HG03039 (cell line): ENCODE measurements around the gene ABHD2.
A peak's percentile ranks its signal among the peaks of the same experiment; 100 is the strongest.
"Not testable (repeated sequence)": the region's sequence is repeated elsewhere in the genome, so short reads cannot be mapped to it uniquely, and the experiment has no call there.

Source experiments
- ATAC-seq: cut with Tn5 transposase; IDR thresholded peaks from one replicate; pipeline ENCODE4 v1.9.1; 2021; ENCODE audit warnings: mild to moderate bottlenecking, moderate library complexity; ENCODE audit not compliant: unreplicated experiment

ABHD2 gene, protein sequence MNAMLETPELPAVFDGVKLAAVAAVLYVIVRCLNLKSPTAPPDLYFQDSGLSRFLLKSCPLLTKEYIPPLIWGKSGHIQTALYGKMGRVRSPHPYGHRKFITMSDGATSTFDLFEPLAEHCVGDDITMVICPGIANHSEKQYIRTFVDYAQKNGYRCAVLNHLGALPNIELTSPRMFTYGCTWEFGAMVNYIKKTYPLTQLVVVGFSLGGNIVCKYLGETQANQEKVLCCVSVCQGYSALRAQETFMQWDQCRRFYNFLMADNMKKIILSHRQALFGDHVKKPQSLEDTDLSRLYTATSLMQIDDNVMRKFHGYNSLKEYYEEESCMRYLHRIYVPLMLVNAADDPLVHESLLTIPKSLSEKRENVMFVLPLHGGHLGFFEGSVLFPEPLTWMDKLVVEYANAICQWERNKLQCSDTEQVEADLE

DNA sequence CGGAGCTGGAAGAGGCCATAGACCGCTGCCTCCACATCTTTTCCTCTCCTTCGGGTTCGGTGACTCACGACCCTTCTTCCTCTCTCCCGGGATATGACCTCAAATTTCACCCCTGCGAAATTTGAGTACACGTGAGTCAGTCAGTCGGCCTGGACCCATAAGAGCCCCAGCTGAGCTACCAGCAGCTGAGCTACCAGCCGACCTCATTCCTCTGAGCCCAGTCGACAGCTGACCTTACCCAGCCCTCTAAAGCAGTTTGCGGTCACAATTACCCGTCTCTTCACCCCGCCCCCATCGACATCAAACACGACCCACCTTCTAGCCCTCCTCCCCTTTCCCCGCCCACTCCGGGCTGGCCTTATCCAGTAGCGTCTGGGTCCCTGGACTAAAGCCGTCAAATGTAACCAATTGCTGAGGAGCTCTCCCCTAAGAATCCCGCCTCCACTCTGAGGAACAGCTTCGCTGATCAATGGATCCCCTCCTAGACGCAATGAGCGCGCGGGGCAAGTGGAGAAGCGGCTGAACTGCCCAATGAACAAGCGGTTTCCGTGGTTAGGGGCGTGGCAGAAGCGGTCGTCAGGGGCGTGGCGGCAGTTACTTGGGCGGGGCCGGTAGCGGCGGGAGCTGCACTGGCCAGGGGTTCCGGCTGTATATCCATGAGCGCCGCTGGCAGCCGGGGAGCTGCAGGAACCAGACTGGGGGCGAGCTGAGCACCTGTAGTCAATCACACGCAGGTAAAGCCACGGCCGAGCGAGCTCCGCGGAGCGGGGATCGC is at the start of gene ABHD2:
TSS of gene ABHD2 (plus strand) at position 627 of the 775 bp plus-strand sequence. CDS start 27,872 bp downstream, outside the sequence.
- peak; percentile 94 for ATAC-seq

DNA sequence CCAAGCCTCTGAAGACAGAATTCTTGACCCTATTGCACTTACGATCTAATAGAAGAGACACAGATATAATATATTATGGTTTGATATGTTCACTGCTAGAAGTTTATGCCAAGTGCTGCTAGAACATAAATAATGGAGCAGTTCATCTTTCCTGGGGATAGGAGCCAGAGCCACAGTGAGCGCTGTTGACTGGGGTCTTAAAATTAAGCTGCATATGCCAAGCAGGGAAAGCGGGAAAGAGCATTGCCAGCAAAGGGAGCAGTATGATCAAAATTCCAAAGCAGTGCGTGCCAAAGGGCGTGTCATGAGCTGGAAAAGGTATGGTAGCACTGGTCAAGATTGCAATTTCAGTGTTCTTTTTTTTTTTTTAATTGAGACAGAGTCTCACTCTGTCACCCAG is 49.1 kb upstream of the ABHD2 start:
- ATAC-seq: no peak

DNA sequence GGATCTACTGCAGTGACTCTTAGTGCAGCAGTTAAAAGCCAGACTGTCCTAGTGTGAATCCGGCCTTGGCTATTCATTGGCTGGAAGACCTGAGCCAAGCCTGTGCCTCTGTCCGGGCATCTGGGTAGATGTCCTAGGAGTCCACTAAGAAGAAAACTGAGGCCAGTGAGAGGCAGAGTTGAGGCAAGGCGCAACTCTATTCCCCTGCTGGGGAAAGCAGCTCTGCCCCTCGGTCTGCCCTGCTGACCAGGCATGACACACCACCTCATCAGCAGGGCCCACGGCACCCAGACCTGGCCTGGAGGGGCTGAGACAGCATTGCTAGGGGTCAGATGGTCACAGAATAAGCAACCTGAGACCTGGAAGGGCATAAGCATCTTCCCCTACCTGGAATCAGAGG is 46.7 kb upstream of the ABHD2 start:
- no peak for ATAC-seq

DNA sequence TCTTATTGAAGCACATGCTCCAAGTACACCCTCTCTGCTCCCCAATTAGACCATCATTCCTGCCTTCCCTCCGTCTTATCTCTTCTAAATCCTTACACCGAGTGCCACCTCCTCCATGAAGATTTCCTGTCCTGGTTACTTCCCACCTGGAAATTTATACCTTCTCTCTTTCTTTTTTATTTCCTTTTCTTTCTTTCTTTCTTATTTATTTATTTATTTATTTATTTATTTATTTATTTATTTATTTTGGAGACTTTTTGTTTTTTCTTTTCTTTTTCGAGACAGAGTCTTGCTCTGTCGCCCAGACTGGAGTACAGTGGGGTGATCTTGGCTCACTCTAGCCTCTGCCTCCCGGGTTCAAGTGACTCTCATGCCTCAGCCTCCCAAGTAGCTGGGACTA is 45.9 kb upstream of the ABHD2 start:
- ATAC-seq: no peak

DNA sequence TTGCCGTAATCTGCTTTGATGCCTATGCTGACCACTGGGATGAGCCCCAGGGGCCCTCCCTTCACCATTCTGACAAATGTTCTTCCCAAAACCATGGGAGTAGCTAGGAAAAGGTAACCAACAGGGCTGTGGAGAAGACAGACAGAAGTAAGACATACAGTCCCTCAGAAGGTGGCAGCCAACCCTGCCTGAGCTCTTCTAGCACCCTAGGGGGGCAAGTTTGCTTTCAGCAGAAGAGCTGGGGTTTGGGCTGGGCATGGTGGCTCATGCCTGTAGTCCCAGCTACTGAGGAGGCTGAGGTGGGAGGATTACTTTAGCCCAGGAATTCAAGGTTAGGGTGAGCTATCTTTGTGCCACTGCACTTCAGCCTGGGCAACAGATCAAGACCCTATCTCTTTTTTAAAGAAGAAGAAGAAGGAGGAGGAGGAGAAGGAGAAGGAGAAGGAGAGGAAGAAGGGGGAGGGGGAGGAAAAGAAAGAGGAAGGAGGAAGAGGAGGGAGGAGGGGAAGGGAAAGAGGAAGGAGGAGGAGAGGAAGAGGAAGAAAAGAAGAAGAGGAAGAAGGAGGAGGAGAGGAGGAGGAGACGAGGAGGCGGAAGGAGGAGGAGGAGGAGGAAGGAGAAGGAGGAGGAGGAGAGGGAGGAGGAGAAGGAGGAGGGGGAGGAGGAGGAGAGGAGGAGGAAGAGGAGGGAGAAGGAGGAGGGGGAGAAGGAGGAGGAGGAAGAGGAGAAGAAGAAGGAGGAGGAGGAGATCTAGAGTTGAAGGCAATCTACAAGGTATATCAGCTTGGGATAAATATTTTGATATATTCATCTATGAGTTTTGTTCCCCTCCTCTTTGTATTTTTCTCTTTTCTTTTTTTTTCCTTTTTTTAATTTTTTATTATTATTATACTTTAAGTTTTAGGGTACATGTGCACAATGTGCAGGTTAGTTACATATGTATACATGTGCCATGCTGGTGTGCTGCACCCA is 44.9 kb upstream of the ABHD2 start:
- no peak for ATAC-seq

DNA sequence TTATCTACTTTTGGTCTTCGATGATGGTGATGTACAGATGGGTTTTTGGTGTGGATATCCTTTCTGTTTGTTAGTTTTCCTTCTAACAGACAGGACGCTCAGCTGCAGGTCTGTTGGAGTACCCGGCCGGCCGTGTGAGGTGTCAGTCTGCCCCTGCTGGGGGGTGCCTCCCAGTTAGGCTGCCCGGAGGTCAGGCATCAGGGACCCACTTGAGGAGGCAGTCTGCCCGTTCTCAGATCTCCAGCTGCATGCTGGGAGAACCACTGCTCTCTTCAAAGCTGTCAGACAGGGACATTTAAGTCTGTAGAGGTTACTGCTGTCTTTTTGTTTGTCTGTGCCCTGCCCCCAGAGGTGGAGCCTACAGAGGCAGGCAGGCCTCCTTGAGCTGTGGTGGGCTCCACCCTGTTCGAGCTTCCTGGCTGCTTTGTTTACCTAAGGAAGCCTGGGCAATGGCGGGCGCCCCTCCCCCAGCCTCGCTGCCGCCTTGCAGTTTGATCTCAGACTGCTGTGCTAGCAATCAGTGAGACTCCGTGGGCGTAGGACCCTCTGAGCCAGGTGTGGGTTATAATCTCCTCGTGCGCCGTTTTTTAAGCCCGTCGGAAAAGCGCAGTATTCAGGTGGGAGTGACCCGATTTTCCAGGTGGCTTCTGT is 39.1 kb upstream of the ABHD2 start:
- not testable (repeated sequence) for ATAC-seq

DNA sequence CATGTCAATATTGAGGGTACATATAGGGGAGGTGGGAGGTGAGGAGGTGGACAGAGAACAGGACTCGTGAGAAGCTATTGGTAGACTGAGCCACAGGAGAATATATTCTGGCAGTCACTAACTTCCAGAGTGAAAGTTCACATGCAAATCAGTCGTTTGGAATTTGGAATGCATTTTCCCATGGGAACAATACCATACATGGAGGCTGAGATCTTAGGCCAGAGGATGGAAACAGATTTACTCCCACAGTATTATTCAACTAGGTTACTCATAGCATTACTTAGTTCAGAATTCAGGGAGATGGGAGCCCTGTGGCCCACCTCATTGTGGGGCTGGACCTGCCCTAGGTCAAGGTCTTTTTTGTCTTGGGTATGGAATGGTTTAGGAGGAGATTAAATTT is 36.4 kb upstream of the ABHD2 start:
- ATAC-seq: no peak

DNA sequence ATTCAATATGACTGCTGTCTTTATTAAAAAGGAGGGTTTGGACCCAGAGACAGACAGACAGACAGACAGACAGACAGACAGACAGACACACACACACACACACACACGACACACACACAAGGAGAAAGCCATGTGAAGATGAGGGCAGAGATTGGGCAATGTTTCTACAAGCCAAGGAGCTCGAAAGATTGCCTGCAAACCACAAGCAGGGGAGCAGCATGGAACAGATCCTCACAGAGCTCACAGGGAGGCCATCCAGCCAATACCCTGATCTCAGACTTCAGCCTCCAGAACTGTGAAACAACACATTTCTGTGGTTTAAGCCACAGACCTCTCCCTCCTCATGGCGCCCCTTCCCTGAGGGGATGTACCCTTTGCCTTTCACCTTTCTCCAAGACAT is 35.8 kb upstream of the ABHD2 start:
- ATAC-seq: no peak

DNA sequence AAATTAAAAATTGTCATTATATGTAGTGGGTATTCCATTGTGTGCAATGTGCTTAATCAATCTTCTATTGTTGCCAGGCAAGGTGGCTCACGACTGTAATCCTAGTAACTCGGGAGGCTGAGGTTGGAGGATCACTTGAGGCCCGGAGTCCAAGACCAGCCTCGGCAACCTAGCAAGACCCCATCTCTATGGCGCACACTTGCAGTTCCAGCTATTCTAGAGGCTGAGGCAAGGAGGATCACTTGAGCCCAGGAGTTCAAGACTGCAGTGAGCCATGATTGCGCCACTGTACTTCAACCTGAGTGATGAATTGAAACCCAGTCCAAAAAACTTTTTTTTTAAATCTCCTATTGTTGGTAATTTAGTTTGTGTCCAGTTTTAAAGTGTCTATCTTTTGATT is 33.4 kb upstream of the ABHD2 start:
- ATAC-seq: no peak

DNA sequence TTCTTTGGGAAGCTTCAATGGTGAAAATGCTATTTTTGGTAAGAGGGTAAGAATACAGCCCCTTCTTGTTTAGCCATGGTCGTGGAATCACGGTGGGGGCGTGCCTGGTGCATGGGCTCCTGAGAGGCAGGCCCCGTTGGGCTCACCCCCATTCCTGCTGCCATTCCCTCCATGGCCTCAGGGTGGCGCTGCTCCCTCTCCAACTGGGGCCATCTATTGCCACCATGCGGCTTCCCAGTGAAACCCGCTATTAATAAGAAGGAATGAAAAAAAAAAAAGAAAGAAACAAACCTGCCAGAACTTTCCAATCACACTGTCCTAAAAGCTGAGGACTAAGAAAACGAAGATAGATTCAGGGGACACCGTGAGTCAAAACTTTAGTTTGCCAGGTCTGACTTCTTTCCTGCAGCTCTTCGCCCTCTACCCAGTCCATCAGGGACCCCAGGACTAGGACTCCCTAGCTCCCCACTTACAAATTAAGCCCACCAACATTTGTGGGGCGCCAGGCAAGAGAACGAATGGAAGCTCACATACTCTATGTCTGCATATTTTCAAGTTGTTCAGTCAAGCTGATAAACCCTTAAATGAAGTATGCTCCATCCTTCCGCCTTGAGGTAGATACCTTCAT is 30.6 kb upstream of the ABHD2 start:
- ATAC-seq: peak; percentile 72

DNA sequence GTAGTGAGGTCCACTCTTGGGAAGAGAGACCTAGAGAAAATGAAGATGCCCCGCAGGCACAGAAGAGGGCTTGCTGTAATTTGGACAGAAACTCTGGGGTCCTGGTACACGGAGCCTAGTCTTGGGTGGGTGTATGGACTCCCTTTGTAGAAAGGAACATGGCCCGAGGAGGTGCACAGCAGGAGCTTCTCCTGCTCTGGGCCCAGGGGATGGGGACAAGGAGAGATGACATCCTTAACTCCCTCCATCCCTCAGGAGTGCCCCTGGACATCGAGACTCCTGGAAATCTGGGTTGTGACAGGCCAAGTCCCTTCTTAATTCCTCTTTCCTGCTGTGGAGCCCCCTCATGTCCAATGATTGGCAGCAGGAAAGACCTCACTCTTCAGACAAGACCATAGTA is 29.9 kb upstream of the ABHD2 start:
- no peak for ATAC-seq

DNA sequence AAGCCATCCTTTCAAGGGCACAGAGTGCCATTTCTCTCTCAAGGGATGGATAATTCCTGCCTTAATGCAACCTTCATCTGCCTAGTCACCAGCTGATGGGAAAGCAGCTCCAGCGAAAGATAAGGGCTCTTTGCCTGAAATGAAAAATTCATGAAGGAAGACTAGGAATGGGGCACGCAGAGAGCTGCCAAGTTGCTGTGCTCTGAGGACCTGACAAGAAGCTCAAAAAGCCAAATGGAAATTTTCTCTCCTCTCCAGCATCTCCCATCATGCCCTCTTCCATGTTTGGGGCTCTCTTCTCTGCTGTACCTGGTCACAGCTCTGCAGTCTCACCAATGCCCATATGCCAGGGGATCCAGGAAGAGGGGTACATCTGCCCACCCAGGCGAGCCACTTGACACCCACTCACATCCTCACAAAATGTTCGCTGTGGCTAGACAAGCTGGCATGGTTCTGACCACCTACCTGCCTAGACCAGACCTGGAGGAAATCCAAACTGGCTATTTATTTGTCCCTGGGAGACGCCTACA is 29.3 kb upstream of the ABHD2 start:
- no peak for ATAC-seq

DNA sequence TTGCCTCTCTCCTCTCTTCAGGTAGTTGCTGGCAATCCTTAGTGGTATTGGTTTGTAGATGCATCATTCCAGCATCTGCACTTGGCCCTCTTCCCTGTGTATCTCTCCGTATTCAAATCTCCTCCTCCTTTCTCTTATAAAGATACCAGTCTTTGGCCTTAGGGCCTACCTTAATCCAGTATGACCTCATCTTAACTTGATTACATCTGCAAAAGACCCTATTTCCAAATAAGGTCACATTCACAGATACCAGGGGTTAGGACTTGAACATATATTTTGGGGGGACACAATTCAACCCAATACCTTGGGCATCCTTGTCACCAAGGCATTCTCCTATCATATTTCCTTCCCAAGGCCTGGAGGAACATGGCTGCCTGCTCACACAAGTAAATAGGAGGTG is 22.0 kb upstream of the ABHD2 start:
- ATAC-seq: no peak

DNA sequence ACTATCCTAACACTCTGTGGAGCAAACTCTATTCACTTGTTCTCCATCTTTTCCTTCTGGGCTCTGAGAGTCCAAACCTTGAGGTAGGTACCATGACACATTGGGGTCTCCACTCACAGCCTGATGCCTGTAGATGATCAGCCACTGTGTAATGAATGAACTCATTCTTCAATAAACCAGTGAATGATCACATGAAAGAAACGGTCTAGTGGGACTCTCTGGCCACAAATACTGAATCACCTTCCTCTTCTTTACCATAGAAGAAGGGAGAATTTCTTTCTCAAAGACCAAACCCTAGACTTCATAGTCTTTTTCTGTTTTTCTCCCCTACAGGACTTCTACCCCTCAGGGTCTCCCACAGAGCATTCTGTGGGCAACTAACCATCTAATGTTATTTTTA is 20.5 kb upstream of the ABHD2 start:
- peak; percentile 4 for ATAC-seq

DNA sequence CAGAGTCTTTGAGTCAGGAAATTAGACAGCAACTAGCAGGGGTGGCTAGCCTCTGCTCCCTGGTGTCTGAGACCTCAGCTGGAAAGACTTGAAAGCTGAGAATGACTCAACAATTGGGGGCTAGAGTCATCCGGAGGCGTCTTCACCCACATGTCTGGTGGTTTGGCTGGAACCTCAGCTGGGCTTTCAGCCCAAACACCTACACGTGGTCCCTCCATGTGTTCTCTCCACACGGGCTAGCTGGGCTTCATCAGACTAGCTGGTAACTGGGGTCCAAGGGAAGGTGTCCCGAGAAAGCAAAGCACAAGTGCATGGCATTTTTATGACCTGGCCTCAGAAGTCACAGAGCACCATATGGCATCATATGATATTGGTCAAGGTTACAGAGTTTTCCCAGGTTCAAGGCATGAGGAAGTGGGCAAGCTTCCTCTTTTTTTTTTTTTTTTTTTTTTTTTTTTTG is 19.9 kb upstream of the ABHD2 start:
- ATAC-seq: peak; percentile 89

DNA sequence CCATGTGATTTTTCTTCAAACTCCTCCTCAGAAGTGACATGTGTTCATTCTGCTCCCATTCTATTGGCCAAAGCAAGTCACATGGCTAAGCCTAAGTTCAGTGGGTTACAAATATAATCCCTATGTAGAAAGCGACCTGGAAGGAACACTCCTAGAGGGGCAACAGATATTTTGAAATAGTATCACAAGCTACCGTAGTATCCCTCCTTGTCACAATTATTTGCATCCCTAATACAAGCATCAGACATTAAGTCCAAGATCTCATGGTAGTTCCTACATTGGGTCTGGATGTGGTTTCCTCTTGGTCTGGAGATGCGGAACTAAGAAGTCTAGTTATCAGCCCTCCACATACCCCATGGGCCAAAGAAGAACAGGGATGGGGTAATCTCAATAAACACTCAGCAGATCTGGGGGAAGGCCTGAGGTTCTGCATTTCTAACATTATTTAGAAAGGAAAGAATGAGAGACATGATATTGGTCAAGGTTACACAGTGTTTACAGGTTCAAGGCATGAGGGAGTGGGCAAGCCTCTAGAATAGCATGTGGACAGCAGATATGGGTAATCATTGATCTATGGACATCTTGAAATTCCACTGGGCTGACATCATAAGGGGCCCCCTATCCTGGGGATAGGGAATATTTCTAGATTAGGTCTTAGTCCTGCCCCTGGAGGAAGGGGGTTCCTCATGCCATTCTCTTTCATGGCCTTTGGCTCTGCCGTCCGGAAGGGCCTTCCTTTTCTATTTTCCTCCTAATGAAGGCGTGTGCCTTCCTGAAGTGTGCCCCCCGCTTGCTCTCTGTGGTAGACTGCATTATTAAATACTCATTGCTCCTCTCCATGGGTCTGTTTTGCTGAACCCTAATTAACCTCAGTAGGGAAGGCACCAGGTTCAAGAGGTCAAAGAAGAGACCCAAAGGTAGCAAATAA is 17.8 kb upstream of the ABHD2 start:
- no peak for ATAC-seq

DNA sequence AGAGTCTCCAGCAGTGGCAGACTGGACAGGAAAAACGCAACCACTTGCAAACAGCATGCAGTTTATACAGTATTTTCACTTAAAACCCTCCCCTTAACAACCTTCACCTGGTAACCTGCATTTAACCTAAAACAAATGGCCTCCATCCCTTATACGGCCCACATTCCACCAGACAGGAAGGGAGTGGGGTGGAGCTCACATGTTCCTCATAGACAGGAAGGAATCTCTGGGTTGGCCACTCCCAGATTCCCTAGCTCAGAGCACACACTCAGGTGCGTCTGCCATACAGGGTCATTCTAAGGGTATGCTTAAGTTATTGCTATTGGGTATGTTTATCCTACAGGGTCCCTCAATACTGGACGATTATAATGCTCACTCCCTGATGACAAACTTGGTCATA is 16.8 kb upstream of the ABHD2 start:
- no peak for ATAC-seq

DNA sequence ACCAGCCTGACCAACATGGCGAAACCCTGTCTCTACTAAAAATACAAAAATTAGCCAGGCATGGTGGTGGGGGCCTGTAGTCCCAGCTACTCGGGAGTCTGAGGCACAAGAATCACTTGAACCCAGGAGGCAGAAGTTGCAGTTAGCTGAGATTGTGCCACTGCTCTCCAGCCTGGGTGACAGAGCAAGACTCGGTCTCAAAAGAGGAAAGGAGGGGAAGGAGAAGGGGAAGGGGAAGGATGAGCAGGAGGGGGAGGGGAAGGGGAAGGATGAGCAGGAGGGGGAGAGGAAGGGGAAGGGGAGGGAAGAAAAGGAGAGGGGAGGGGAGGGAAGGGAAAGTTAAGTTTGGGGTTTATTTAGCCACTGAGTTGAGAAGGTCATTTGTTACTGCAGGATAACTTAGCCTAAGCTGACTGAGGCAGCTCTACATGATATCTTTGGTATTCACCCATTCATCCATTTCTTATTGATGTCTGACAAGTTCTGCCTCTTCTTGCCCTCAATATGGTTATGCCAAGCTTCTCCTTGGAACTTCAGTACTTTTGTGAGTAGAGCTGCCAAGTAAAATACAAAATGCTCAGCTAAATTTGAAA is 15.9 kb upstream of the ABHD2 start:
- no peak for ATAC-seq
